ENCODE data around the gene EPHB1.

The EPHB1 gene

GRCh38 chr3:134923286-134923685 lies 128.2 kb downstream of the EPHB1 start:
- TF ChIP-seq CTCF (IDR thresholded peaks at IDR 0.05; ENCODE audit: borderline replicate concordance, insufficient read depth, low read depth, low read length): no peak
- H3K4me3 ChIP-seq (ENCODE audit: low read depth, low read length): no peak overlapping the region

- TF ChIP-seq CTCF (IDR thresholded peaks at IDR 0.05; ENCODE audit: borderline replicate concordance, insufficient read depth, low read depth, low read length): no peak
- H3K4me3 ChIP-seq (ENCODE audit: low read depth, low read length): no peak overlapping the region
Observed at GRCh38 chr3:134927599-134927998, 132.5 kb downstream of the EPHB1 start.

- TF ChIP-seq CTCF (IDR thresholded peaks at IDR 0.05; ENCODE audit: borderline replicate concordance, insufficient read depth, low read depth, low read length): no peak
- no peak overlapping the region for H3K4me3 ChIP-seq (ENCODE audit: low read depth, low read length)
Observed at GRCh38 chr3:134928392-134928791, 133.3 kb downstream of the EPHB1 start.

- no peak overlapping the region for H3K4me3 ChIP-seq (ENCODE audit: low read depth, low read length)
- no peak for TF ChIP-seq CTCF (IDR thresholded peaks at IDR 0.05; ENCODE audit: borderline replicate concordance, insufficient read depth, low read depth, low read length)
Observed at GRCh38 chr3:134928819-134929218, 133.8 kb downstream of the EPHB1 start.

GRCh38 chr3:134929976-134930375 lies 134.9 kb downstream of the EPHB1 start:
- H3K4me3 ChIP-seq (ENCODE audit: low read depth, low read length): no peak overlapping the region
- TF ChIP-seq CTCF (IDR thresholded peaks at IDR 0.05; ENCODE audit: borderline replicate concordance, insufficient read depth, low read depth, low read length): no peak

- TF ChIP-seq CTCF (IDR thresholded peaks at IDR 0.05; ENCODE audit: borderline replicate concordance, insufficient read depth, low read depth, low read length): no peak
Observed at GRCh38 chr3:134931045-134931785, 136.2 kb downstream of the EPHB1 start.

GRCh38 chr3:134932035-134932434 lies 137.0 kb downstream of the EPHB1 start:
- no peak overlapping the region for H3K4me3 ChIP-seq (ENCODE audit: low read depth, low read length)
- no peak for TF ChIP-seq CTCF (IDR thresholded peaks at IDR 0.05; ENCODE audit: borderline replicate concordance, insufficient read depth, low read depth, low read length)

More at GRCh38 chr3:134931045-134931785, 136.2 kb downstream of the EPHB1 start:
- no peak overlapping the region for H3K4me3 ChIP-seq (ENCODE audit: low read depth, low read length)
